Nephron progenitor cell (in vitro differentiated cells): Measurements from ENCODE around the gene DAPK1.
A peak's percentile ranks its signal among the peaks of the same experiment; 100 is the strongest.

Source experiments
- DNase-seq: peaks from one replicate; pipeline ENCODE4 v3.0.0; 2021
- H3K27ac Mint-ChIP-seq: 2 replicates; pipeline ENCODE4 v1.8.0; 2021; ENCODE audit warnings: mild to moderate bottlenecking, moderate library complexity, mixed read lengths
- H3K27me3 Mint-ChIP-seq: 2 replicates; pipeline ENCODE4 v1.8.0; 2021; ENCODE audit warnings: mild to moderate bottlenecking, low read depth, mixed read lengths; ENCODE audit not compliant: poor library complexity
- H3K36me3 Mint-ChIP-seq: 2 replicates; pipeline ENCODE4 v1.8.0; 2021; ENCODE audit warnings: low read depth, mixed read lengths
- H3K4me1 Mint-ChIP-seq: 2 replicates; pipeline ENCODE4 v1.8.0; 2021; ENCODE audit warnings: mixed read lengths
- H3K4me3 Mint-ChIP-seq: 2 replicates; pipeline ENCODE4 v1.8.0; 2021; ENCODE audit warnings: mild to moderate bottlenecking, moderate library complexity, mixed read lengths
- H3K9me3 Mint-ChIP-seq: 2 replicates; pipeline ENCODE4 v1.8.0; 2021; ENCODE audit warnings: mild to moderate bottlenecking, moderate library complexity, mixed read lengths
- CTCF ChIP-seq: fragments of 200-600 bp; sonication (generic); IDR thresholded peaks from 2 replicates; pipeline ENCODE4 v1.5.0; 2021; ENCODE audit warnings: antibody characterized with exemption

DAPK1 gene

GRCh38 chr9:87585123-87585855 is 87.6 kb downstream of the DAPK1 start:
- Mint-ChIP-seq H3K27ac (no peak overlapping the region), H3K36me3 (peaks cover 3% of the 10 kb centered on the region), H3K4me3 (no peak overlapping the region), H3K27me3 (peaks cover 2% of the 10 kb centered on the region), H3K4me1 (peaks cover 56% of the 10 kb centered on the region), H3K9me3 (no peaks in the 10 kb centered on the region)
- DNase-seq: no peak
- no peak for TF ChIP-seq CTCF

GRCh38 chr9:87586731-87587355 is 89.2 kb downstream of the DAPK1 start:
- Mint-ChIP-seq H3K27me3 (peaks cover 2% of the 10 kb centered on the region), H3K4me3 (no peak overlapping the region), H3K4me1 (peaks cover 41% of the 10 kb centered on the region), H3K9me3 (no peaks in the 10 kb centered on the region), H3K27ac (no peak overlapping the region), H3K36me3 (peaks cover 3% of the 10 kb centered on the region)
- TF ChIP-seq CTCF: no peak
- DNase-seq: no peak

GRCh38 chr9:87587356-87587745 is 89.7 kb downstream of the DAPK1 start:
- Mint-ChIP-seq H3K4me3 (no peak overlapping the region), H3K9me3 (no peaks in the 10 kb centered on the region), H3K4me1 (peaks cover 41% of the 10 kb centered on the region)

GRCh38 chr9:87587864-87588263 is 90.2 kb downstream of the DAPK1 start:
- no peak for DNase-seq
- H3K4me3 Mint-ChIP-seq: no peak overlapping the region
- H3K36me3 Mint-ChIP-seq: peaks cover 3% of the 10 kb centered on the region
- H3K27ac Mint-ChIP-seq: no peak overlapping the region
- peaks cover 41% of the 10 kb centered on the region for H3K4me1 Mint-ChIP-seq
- TF ChIP-seq CTCF: no peak
- H3K9me3 Mint-ChIP-seq: no peaks in the 10 kb centered on the region
- peaks cover 2% of the 10 kb centered on the region for H3K27me3 Mint-ChIP-seq

More at GRCh38 chr9:87587356-87587745, 89.7 kb downstream of the DAPK1 start:
- no peak for DNase-seq
- H3K27me3 Mint-ChIP-seq: peaks cover 2% of the 10 kb centered on the region
- TF ChIP-seq CTCF: no peak
- peaks cover 3% of the 10 kb centered on the region for H3K36me3 Mint-ChIP-seq
- H3K27ac Mint-ChIP-seq: no peak overlapping the region

- Mint-ChIP-seq H3K36me3 (peaks cover 3% of the 10 kb centered on the region), H3K27ac (peak overlapping the region; percentile 29), H3K4me1 (peaks cover 43% of the 10 kb centered on the region)
Observed at GRCh38 chr9:87588339-87588738, 90.7 kb downstream of the DAPK1 start.

More at GRCh38 chr9:87588339-87588738, 90.7 kb downstream of the DAPK1 start:
- no peaks in the 10 kb centered on the region for H3K9me3 Mint-ChIP-seq
- peaks cover 2% of the 10 kb centered on the region for H3K27me3 Mint-ChIP-seq
- no peak overlapping the region for H3K4me3 Mint-ChIP-seq
- no peak for DNase-seq
- TF ChIP-seq CTCF: no peak
